ENCODE results near the gene CACNA1A.
A peak's percentile ranks its signal among the peaks of the same experiment; 100 is the strongest.
"Not testable (repeated sequence)": the region's sequence is repeated elsewhere in the genome, so short reads cannot be mapped to it uniquely, and the experiment has no call there.

Gene CACNA1A

GRCh38 chr19:13267889-13268288 is 238.4 kb downstream of the CACNA1A start:
- no peak for DNase-seq

DNA sequence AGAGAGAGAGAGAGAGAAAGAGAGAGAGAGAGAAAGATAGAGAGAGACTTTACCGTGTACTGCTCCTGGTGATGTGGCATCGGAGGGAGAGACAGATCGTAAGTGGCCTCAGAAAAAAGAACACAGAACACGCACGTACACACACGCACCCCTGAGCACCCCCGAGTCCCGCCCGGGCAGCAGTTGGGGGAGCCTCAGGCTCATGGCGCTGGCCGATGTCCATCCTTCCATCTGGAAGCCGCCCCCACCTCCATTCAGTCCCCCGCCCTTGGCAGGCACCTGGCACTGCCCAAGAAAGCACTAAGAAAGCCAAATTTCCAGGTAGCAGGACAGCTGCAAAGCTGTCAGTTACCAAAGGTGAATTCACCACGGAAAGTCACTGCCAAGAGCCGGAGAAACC is 239.1 kb downstream of the CACNA1A start:
- no peak for DNase-seq

- no peak for DNase-seq
These were observed 243.8 kb downstream of the CACNA1A start for GRCh38 chr19:13262450-13262849.

- peak; percentile 56 for DNase-seq
These were observed 245.2 kb downstream of the CACNA1A start for GRCh38 chr19:13260883-13261653.

- DNase-seq: no peak
These were observed 249.4 kb downstream of the CACNA1A start for GRCh38 chr19:13256918-13257317.

DNA sequence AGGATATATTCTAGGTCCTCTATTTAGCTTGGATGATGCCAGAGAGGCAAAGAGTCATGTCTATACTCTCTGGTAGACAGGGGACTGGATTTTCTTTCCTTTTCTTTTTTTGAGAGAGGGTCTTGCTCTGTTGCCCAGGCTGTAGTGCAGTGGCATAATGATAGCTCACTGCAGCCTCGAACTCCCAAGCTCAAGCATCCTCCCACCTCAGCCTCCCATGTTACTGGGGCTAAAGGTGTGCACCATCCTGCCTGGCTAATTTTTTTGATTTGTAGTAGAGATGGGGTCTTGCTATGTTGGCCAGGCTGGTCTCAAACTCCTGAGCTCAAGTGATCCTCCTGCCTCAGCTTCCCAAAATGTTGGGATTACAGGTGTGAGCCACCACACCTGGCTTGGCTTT is 249.9 kb downstream of the CACNA1A start:
- not testable (repeated sequence) for DNase-seq

- no peak for DNase-seq
These were observed 250.6 kb downstream of the CACNA1A start for GRCh38 chr19:13255719-13256059.

GRCh38 chr19:13255041-13255718 is 251.1 kb downstream of the CACNA1A start:
- DNase-seq: no peak

GRCh38 chr19:13252569-13253335 is 253.5 kb downstream of the CACNA1A start:
- DNase-seq: no peak

DNA sequence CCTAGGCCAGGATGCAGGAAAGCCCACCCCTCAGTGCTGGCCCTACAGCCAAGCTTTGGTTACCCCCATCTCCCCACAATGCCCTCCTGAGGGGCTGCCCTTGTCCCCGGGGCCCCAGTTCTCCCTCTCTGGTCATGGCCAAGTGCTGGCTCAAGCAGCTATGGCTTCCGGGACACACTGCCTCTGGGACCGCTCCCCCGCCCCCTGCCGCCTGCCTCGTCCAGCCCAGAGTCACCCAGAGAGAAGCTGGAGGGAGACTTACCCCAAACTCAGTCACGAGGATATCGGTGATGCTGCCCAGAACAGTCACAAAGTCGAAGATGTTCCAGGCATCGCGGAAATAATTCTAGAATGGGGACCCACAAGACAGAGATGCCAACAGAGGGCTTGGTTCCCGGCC is 261.4 kb downstream of the CACNA1A start:
- DNase-seq: no peak

GRCh38 chr19:13241231-13242104 is 264.8 kb downstream of the CACNA1A start:
- no peak for DNase-seq

DNA sequence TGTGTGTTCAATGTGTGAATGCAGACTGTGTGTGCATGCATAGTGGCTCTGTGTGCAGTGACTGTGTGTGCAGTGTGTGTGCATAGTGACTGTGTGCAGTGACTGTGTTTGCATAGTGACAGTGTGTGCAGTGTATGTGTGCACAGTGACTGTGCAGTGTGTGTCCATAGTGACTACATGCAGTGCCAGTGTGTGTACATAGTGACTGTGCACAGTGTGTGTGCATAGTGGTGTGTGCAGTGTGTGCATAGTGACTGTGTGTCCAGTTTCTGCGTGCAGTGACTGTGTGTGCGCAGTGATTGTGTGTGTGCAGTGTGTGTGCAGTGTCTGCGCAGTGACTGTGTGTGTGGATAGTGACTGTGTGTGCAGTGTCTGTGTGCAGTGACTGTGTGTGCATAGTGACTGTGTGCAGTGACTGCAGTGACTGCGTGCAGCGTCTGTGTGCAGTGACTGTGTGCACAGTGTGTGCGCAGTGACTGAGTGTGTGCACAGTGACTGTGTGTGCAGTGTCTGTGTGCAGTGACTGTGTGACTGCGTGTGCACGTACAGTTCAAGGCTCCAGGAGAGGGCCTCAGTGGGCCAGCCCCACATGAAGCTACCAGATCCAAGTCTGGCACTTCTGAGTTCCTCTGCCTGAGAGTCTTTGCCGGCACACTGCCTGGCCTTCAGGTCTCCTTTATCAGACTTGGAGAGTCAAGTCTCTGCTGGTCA is 265.8 kb downstream of the CACNA1A start:
- DNase-seq: no peak

DNA sequence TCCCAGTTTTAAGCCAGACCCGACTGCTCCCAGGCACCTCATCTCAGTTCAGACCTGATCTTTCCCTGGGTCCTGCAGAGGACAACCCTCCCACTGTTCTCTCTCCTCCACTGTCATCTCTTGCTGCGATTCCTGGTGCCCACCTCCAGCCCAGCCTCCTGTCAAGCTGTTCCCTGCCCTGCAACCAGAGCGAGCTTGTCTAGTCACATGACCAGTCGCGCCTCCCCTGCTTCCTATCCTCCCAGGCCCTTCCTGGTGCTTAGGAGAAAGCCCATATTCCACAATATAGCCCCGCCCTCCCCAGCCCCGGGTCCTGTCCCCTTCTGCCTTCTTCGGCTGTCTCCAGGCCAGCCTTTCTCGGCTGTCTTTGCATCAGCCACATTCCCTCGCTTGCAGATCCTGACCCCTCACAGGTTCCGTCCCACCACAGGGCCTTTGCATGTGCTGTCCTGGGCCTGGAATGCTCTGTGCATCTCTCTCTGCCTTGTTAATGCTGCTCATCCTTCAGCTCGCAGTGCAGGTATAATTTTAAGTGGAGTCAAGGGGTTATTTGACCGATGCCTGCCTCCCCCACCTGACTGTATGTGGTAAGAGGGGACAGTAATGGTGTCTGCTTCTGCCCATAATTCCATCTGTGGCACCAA is 267.3 kb downstream of the CACNA1A start:
- DNase-seq: no peak

DNA sequence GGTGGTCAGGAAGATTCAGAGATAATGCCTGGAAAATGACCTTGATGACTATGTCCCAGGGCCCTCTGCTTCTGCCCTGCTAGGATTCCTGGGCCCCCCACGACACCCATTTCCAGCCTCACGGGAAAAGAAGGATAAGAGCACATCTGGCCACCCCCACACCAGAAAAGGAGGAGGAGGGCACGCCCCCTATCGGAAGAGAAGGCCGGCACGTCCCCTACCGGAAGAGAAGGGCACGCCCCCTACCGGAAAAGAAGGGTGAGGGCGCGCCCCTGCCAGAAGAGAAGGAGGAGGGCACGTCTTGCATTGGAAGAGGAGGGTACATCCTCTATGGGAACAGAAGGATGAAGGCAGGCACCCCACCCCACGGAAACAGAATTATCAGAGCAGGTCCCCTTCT is 271.8 kb downstream of the CACNA1A start:
- DNase-seq: no peak

DNA sequence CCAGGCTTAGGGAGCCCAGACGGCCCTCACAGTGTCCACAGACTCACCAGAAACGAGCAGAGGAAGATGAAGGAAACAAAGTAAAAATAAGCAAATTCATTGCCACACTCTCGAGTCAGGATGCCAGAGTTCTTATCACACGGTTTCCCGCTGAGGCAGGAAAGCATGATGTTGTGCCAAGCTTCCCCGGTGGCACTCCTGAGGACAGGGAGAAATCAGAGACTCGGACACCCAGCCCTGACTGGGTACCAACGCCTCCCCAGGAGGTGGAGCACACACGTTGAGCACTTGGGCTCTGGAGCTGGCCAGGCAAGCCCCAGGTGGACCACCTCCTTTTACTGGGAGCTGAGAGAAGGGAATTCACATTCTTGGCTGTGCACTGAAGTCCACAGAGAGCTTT is 274.6 kb downstream of the CACNA1A start:
- DNase-seq: no peak

DNA sequence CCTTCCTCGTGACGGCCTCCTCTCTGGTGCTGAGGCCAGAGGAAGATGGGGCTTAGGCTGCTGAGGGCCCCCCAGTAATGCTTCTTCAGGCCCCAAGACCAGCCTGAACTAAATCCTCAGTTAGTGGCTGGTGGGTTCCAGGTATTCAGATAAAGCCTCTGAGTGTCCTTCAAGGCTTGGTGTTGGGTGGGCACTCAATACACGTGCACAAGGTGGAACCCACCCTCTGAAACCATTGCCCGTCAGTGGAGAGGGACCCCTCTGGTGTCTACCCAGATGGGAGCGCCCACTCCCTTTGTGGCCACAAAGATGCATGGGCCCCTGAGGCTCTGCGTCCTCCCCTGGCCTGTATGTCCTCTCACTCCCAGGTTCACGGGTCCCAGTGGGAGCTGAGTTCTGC is 277.0 kb downstream of the CACNA1A start:
- no peak for DNase-seq

GRCh38 chr19:13228561-13228960 is 277.7 kb downstream of the CACNA1A start:
- DNase-seq: no peak

DNA sequence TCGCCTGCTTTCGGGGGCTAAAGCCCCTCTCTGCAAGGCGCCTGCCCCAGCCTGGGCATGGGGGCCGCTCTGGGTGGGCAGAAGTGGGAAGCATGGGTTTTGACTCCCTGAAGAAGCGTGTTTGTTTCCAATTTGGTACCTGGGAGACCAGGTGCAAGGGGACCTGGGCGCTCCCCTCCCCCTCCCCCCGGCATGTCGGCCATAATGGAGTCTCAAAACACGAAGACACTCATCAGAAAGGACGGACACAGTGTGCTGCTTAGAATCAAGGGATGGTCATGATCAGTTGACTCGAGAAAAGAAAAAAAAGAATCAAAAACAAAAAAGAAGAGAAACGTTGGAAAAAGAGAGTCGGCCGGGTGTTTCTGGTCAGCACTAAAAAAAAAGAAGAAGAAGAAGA is 279.3 kb downstream of the CACNA1A start:
- no peak for DNase-seq

GRCh38 chr19:13225973-13226865 is 280.1 kb downstream of the CACNA1A start:
- DNase-seq: no peak

DNA sequence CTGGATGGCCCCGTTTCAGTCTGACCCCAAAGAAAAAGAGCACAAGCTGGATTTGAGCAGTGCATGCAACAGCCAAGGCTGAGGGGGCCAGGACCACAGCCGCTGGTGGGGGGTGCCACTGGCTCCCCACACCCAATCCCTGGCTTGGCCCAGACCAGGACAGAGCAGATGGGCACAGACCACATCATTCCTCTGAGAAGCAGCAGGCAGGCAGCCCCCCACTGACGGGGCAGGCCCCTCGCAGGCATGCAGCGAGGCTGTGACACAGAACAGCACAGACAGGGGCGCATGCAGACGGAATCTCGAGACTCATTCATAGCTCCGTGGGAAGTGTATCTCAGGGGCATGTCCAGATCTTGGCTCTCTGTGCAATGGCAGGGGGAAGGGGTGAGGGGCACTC is 281.2 kb downstream of the CACNA1A start:
- DNase-seq: no peak

DNA sequence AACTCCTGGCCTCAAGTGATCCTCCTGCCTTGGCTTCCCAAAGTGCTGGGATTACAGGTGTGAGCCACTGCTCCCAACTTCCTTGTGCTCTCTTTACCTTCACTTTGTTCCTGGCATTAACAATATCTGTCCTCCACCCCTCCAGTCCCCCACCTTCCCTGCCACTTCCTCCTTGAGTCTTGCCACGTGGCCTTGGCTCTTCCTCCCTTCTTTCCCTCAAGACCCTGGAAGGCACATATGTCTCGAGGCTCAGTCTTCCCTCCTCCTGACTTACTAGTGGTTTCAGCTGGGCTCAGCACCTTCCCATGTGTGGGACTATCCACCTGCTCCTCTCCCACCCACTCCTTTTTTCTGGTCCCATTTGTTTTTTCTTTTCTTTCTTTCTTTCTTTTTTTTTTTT is 285.4 kb downstream of the CACNA1A start:
- DNase-seq: no peak
